ENCODE results near the gene FBXO31.

Gene FBXO31

DNA sequence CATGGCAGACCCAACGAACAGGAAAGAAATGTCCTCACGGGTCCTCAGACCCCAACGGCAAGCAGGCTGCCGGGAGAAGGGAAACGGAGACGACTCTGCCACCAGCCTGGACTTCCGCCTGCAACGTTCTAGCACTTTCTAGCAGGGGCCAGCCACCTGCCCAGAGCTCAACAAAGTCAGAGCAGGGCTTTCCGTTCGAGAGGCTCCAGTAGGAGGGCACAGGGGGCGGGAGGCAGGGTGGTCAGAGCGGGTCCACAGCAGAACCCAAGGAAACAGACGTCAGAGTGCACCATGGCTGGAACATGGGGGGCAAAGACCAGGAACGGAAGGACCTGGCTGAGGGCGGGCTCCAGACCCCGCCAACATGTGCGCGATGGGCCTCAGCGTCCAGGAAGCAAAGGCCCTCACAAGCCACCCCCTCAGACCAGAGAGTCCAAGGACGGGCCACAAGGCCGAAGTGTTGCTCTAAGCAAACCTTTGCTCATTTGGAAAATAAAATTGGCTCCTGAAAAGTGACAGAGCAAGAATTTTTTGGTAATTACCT is 37.0 kb downstream of the FBXO31 start:
- TF ChIP-seq, protein P1, sequence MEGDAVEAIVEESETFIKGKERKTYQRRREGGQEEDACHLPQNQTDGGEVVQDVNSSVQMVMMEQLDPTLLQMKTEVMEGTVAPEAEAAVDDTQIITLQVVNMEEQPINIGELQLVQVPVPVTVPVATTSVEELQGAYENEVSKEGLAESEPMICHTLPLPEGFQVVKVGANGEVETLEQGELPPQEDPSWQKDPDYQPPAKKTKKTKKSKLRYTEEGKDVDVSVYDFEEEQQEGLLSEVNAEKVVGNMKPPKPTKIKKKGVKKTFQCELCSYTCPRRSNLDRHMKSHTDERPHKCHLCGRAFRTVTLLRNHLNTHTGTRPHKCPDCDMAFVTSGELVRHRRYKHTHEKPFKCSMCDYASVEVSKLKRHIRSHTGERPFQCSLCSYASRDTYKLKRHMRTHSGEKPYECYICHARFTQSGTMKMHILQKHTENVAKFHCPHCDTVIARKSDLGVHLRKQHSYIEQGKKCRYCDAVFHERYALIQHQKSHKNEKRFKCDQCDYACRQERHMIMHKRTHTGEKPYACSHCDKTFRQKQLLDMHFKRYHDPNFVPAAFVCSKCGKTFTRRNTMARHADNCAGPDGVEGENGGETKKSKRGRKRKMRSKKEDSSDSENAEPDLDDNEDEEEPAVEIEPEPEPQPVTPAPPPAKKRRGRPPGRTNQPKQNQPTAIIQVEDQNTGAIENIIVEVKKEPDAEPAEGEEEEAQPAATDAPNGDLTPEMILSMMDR (IDR thresholded peaks at IDR 0.05; ENCODE audit: low read length) = no peak
- no peak for TF ChIP-seq EZH2 (IDR thresholded peaks at IDR 0.05; ENCODE audit: borderline replicate concordance, low read length)
- no peaks in the 10 kb centered on the region for H3K9me3 ChIP-seq (ENCODE audit: low read length)
- no peak overlapping the region for H3K4me3 ChIP-seq (ENCODE audit: low read depth, low read length, poor library complexity, severe bottlenecking)
- H4K20me1 ChIP-seq (ENCODE audit: insufficient read depth, low read length) = no peaks in the 10 kb centered on the region
- no peak overlapping the region for H3K4me2 ChIP-seq (ENCODE audit: low read length)
- H3K9ac ChIP-seq (ENCODE audit: low read length) = no peak overlapping the region
- H3K79me2 ChIP-seq (ENCODE audit: insufficient read depth, low read length) = no peaks in the 10 kb centered on the region
- no peak overlapping the region for H3K27ac ChIP-seq (ENCODE audit: low read depth, low read length, poor library complexity, severe bottlenecking)
- H2AFZ ChIP-seq (ENCODE audit: low read length) = no peak overlapping the region
- no peaks in the 10 kb centered on the region for H3F3A ChIP-seq (ENCODE audit: insufficient read depth, low read length)
- no peaks in the 10 kb centered on the region for H3K9me2 ChIP-seq (ENCODE audit: low read depth, low read length)
- no peaks in the 10 kb centered on the region for H3K4me1 ChIP-seq (ENCODE audit: insufficient read depth, low read length, severe bottlenecking)
- H3K36me3 ChIP-seq (ENCODE audit: insufficient read depth, low read length) = peaks cover 44% of the 10 kb centered on the region
- H3K27me3 ChIP-seq (ENCODE audit: insufficient read depth, low read length) = no peaks in the 10 kb centered on the region

DNA sequence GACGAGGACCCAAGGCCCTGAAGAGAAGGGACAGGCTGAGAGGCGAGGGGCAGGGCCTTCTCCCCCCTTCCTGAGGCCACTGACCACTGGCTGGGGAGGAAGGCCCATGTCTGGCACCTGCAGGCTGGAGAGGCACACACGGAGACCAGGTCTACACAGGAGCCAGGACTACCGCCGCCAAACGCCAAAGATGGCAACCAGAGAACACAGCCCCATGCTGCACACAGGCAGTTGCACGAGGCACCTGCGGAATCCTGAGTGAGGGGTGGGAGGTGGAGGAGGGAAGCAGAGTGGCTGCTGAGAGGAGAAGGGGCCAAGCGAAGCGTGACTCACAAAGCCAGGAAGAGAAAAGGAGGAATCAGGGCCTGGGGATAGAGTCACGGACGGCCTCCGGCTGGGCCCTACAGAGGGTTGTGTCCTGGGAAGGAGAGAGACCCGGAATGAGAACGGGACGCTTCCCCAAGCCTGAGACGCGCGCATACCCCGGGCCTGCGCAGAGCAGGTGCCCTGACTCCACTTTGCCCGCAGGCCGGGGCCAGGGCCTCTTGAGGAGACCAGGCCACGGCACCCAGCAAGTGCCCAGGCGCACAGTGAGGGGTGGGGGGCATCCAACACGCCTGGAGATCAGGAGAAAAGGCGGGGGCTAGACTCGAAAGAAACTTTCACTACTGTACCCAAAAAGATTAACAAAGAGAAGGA is 37.7 kb downstream of the FBXO31 start:
- no peak overlapping the region for H3K4me3 ChIP-seq (ENCODE audit: low read depth, low read length, poor library complexity, severe bottlenecking)
- no peaks in the 10 kb centered on the region for H3K4me1 ChIP-seq (ENCODE audit: insufficient read depth, low read length, severe bottlenecking)
- H3K27ac ChIP-seq (ENCODE audit: low read depth, low read length, poor library complexity, severe bottlenecking) = no peak overlapping the region
- peaks cover 48% of the 10 kb centered on the region for H3K36me3 ChIP-seq (ENCODE audit: insufficient read depth, low read length)
- no peaks in the 10 kb centered on the region for H3K27me3 ChIP-seq (ENCODE audit: insufficient read depth, low read length)
- H3K9me2 ChIP-seq (ENCODE audit: low read depth, low read length) = no peaks in the 10 kb centered on the region
- no peak for TF ChIP-seq EZH2 (IDR thresholded peaks at IDR 0.05; ENCODE audit: borderline replicate concordance, low read length)
- TF ChIP-seq, protein P1 (IDR thresholded peaks at IDR 0.05; ENCODE audit: low read length) = no peak
- no peak overlapping the region for H3K9ac ChIP-seq (ENCODE audit: low read length)
- H3F3A ChIP-seq (ENCODE audit: insufficient read depth, low read length) = no peaks in the 10 kb centered on the region
- no peaks in the 10 kb centered on the region for H3K9me3 ChIP-seq (ENCODE audit: low read length)
- H3K4me2 ChIP-seq (ENCODE audit: low read length) = no peak overlapping the region
- no peak overlapping the region for H2AFZ ChIP-seq (ENCODE audit: low read length)
- H3K79me2 ChIP-seq (ENCODE audit: insufficient read depth, low read length) = no peaks in the 10 kb centered on the region
- no peaks in the 10 kb centered on the region for H4K20me1 ChIP-seq (ENCODE audit: insufficient read depth, low read length)

DNA sequence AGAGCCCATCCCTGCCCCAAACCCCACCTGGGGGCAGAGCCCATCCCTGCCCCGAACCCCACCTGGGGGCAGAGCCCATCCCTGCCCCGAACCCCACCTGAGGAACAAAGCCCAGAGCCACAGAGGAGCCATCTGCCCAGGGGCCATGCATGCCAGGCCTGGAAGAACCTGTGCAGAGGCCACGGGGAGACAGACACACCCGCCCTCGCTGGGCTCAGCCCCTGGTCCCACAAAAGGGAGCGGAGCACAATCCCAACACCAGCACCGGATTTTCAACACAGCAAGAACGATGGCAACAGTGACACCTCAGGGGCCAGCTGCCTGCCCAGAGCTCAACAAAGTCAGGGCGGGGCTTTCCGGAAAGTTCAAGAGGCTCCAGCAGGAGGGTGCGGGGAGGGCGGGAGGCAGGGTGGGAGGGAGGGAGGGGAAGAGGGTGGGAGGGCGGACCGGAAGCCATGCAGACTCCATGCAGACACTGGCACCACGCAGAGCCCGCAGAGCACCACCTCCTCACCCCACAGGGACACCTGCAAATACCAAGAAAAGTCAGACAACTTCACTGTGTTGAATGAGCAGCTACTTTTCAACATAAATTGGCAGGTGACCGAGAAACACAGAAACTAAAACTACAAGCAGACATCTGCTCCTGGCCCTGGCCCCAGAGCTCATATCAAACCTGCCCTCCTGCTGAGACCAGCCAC is 38.5 kb downstream of the FBXO31 start:
- Histone ChIP-seq H3K9ac (ENCODE audit: low read length) (no peak overlapping the region), H2AFZ (ENCODE audit: low read length) (no peak overlapping the region), H3K4me1 (ENCODE audit: insufficient read depth, low read length, severe bottlenecking) (no peaks in the 10 kb centered on the region), H3K79me2 (ENCODE audit: insufficient read depth, low read length) (no peaks in the 10 kb centered on the region), H3K27me3 (ENCODE audit: insufficient read depth, low read length) (no peaks in the 10 kb centered on the region), H3K36me3 (ENCODE audit: insufficient read depth, low read length) (peaks cover 53% of the 10 kb centered on the region), H4K20me1 (ENCODE audit: insufficient read depth, low read length) (no peaks in the 10 kb centered on the region), H3F3A (ENCODE audit: insufficient read depth, low read length) (no peaks in the 10 kb centered on the region), H3K9me2 (ENCODE audit: low read depth, low read length) (no peaks in the 10 kb centered on the region), H3K9me3 (ENCODE audit: low read length) (no peaks in the 10 kb centered on the region), H3K4me3 (ENCODE audit: low read depth, low read length, poor library complexity, severe bottlenecking) (no peak overlapping the region), H3K27ac (ENCODE audit: low read depth, low read length, poor library complexity, severe bottlenecking) (no peak overlapping the region), H3K4me2 (ENCODE audit: low read length) (no peak overlapping the region)
- TF ChIP-seq EZH2 (IDR thresholded peaks at IDR 0.05; ENCODE audit: borderline replicate concordance, low read length) = no peak
- TF ChIP-seq, protein P1 (IDR thresholded peaks at IDR 0.05; ENCODE audit: low read length) = no peak
